NCI-H1694 (cell line): Measurements from ENCODE around the gene SLC7A8.

Experiments used
- DNase-seq: peaks from one replicate; lab custom pipeline; 2025; lab: John Stamatoyannopoulos, UW

Gene SLC7A8

GRCh38 chr14:23130871-23131270 is 52.6 kb downstream of the SLC7A8 start:
- no peak for DNase-seq

DNA sequence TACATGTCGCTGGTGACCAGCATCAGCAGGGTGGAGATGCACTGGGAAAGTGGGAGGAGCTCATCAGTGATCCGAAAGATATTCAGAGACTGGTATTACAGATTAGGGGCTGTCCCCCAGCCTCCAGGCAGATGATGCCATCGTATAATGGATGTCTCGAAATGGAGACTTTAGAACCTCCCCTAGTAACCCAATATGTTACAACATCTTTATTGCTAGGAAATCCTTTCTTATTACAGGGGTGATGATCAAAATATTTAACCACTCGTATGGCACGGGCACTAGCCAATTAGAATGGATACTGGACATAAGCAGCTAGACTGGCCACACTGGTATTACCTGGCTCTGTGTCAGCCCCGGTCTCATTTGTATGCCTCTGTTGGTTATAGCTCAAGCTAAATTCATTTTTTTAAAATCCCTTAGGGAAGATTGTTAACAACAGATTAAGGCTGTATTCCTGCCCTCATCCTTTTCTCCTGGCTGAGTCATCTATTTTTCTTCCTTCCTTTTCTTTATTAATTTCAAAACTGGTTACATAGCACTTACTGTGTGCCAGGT is 53.6 kb downstream of the SLC7A8 start:
- DNase-seq: no peak

- DNase-seq: no peak
Measured at GRCh38 chr14:23128969-23129758, 54.3 kb downstream of the SLC7A8 start.

GRCh38 chr14:23127861-23128260 is 55.6 kb downstream of the SLC7A8 start:
- no peak for DNase-seq

GRCh38 chr14:23126548-23127278 is 56.7 kb downstream of the SLC7A8 start:
- no peak for DNase-seq

DNA sequence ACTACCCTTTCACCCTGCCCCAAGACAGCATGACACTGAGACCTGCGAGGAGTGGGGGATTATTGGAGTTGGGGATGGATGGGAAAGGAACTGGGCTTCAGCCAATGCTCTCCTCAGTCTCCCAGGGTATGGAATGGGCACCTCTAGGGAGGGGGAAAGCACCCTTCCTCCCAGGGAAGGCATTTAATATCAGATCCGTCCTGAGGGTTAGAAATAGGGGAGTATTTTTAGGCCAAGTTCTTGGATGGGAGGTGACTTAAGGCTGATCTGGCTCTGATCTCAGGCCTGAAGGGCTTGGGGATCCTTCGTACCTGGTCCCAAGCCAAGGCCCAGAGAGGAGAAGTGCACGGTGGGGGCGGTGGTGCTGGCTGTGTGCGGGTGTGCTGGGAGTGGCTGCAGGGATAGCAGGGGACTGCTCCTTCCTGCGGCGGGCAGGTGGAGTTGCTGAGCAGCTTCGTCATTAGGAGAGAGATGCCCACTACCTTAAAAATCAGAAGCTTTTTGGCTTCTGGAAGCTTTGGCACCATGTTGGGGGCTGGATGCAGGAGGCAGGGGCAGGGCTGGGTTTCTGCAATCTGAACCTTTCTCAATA is 57.4 kb downstream of the SLC7A8 start:
- no peak for DNase-seq

DNA sequence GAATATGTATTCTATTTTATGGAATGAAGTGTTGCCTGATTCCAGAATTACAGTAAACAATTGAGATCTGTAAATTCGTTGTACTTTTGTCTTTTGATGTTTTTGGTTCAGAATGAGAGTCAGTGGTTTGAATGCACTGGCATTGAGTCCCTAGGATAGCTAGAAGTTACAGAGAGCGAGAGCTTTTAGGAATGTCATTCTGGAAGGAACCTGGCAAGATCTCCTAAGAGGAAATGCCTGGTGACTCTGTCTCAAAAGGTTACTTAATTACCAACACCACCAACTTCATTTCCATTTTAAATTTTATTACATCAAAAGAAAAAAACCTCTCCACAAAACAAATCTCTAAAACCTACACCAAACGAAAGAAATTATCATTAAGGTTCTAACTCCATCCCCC is 58.4 kb downstream of the SLC7A8 start:
- DNase-seq: no peak

DNA sequence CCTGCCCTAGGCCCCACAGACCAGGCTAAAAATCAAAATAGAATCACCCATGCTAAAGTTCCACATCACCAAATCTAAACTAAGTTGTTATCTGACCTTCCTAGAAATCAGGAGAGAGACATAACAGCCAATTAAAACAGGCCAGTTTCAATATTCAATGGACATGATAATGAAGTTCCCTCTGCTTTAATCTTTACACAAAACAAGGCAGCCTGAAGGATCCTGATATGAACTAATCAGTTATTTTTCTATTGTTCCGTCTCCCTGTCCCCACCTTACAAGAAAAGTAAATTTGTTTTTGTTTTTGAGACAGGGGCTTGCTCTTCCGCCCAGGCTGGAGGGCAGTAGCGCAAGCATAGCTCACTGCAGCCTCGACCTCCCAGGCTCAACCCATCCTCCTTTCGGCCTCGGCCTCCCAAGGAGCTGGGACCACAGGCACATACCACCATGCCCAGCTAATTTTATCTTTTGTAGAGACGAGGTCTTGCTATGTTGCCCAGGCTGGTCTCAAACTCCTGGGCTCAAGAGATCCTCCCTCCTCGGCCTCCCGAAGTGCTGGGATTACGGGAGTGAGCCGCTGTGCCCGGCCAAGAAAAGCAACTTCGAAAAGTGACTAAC is 59.0 kb downstream of the SLC7A8 start:
- no peak for DNase-seq

- DNase-seq: peak; percentile 95
Measured at GRCh38 chr14:23123419-23123818, 60.0 kb downstream of the SLC7A8 start.

GRCh38 chr14:23122086-23122485 is 61.4 kb downstream of the SLC7A8 start:
- no peak for DNase-seq

- no peak for DNase-seq
Measured at GRCh38 chr14:23121361-23121771, 62.1 kb downstream of the SLC7A8 start.

DNA sequence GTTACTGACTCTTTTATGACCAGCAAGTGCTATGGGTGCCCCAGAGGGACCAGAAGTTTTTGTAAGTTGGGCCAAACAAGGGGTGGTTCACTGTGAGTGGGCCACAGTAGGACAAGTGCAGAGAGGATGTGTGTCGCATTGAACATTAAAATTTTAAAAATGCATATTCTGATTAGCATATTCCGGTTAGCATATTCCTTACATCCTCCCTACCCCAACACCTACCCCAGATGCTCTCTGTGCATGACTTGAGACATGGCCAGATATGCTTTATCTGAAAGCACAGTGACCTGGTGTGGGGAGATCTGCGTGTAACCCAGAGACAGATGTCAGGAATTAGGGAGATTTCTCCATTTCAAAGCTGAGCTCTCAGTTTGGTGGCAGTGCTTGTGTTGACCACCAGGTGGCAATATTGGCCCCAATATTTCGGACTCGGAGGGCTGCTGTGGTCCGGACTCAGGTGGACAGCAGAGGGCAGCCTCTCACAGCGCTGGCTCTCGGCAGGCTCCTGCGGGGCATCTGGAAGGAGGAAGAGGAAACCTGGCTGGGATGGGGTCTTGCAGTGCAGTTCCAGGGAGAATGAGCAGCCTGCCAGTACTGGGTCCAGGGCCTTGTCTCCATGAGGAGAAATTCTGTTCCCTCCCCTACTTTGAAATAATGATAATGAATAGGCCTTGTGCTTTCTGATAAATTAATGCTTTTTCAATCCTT is 62.8 kb downstream of the SLC7A8 start:
- peak; percentile 91 for DNase-seq

DNA sequence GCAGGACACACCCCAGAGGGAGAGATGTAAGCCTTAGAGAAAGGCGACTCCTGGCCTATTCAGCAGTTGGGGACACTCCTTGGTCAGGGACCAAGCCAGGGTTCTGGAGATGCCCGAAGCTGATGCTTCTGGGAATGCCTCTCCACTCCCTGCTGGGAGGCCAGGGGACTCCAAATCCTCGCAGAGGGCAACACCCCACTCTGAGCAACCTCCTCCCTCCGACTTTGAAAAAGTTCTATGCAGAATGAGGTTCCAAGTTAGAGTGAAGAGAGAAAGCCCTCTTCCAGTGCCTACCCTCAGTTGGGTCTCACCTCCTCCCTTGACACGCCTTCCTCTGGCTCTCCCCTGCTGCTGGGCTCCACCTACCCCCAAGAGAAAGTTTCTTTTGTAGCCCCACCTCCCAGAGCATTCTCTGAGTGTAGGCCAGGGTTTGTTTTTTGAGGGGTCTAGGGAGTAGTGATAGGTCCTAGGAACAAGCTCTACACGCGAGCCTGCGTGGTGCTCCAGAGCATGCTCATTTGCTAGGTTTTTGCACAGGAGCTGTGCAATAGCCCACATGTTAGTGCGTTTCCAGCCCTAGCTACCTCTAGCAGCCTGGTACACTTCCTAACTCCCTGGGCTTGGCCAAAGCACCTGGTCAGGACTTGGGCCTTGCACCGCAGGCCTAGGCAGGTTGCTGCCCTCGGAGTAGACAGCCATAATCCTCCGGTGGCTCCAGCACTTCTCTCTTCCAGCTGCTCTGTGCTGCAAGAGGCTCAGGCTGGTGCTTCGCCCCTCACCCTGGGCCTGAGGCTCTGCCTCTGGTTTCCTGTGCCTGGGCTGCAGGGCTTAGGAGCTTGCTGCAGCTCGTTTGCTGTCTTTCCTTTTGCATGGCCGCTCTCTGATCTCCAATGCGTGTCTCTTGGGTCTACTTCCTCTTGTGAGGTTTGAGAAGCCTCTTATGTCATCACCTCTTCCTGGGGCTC is 63.8 kb downstream of the SLC7A8 start:
- DNase-seq: no peak

DNA sequence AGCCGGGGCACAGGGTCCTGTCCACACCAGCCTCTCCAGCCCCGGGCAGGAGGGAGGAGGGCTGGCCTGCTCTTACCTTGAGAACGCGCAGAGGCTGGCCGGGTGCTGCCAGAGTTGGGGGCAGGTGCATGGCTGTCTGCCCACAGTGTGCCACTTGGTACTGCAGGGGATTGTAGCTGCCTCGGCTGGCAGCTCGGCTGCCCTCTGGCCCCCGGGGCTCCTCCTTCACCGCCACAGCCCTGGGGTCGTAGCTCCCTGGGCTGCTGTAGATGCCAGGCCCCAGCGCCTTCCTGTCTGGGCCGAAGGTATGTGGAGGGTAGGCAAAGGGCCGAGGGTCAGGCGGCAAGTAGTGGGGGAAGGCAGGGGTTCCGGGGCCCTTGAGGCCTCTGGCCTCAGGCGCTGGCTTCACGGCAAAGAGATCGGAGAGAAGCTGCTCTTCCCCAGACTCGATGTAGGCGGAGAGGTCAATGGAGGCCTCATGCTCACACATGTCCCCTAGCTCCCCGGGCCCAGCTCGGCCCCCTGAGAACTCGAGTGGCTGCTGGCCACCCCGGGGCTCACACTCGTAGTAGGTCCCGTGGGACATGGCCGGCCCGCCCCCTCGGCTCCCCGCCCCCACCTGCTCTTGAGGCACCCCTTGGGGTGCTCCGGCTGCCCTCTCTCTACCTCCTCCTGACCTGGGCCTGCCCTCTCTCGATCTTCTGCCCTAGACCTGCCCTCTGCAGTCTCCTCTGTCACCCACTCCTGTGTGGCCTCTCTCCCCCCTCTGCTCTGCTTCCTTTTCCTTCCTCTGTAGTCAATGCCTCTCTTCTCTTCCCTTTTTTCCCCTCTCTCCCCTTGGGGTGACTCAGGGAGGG is 64.7 kb downstream of the SLC7A8 start, which contains the start of gene CEBPE:
CEBPE (minus strand) TSS at position 750 of the 857 bp plus-strand sequence; CDS start at position 586, 164 bp downstream.
- DNase-seq: no peak

DNA sequence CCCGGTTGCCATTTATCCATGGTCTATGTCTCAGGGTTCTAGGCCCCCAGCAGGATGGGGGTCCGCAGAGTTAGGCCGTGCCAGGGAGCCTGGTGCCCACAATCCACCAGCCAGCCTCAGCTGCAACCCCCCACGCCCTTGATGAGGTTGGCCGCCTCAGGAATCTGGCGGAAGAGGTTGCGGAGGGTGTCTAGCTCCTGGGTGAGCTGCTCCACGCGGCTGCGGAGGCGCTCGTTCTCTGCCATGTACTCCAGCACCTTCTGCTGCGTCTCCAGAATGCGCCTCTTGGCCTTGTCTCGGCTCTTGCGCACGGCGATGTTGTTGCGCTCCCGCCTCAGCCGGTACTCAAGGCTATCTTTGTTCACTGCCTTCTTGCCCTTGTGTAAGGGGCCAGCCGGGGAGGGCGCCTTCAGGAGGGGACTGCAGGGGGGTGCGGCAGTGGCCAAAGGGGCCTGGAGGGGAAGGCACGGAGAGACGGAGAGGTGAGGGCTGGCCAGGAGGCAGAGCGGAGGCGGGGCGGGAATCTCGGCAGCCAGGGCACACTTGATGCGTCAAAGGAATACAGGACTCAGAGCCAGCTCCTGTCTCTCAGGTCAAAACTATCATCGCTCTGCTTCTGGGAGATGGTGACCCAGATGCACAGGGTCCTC is 66.0 kb downstream of the SLC7A8 start:
- DNase-seq: no peak

GRCh38 chr14:23115918-23116317 is 67.5 kb downstream of the SLC7A8 start:
- DNase-seq: no peak

- DNase-seq: no peak
Measured at GRCh38 chr14:23115039-23115731, 68.3 kb downstream of the SLC7A8 start.

- no peak for DNase-seq
Measured at GRCh38 chr14:23114669-23115038, 68.8 kb downstream of the SLC7A8 start.
